Heart left ventricle (tissue), 13 donors: ENCODE measurements around the gene HSF5.

ENCODE experiments used
- POLR2A ChIP-seq, 2 donors: fragments of 450-650 bp; IDR thresholded peaks; one replicate each; pipeline ENCODE4 v1.6.1; 2017; ENCODE audit warnings: antibody characterized with exemption in 2 of 2, mild to moderate bottlenecking in 2 of 2, moderate library complexity in 2 of 2
- TF ChIP-seq, protein P1 (sequence below), 12 donors: fragments of 200-600 bp; sonication (generic) in 4 of 12; IDR thresholded peaks; one replicate each; pipeline versions ENCODE4 v1.5.0 to v1.8.0; 2018 to 2022; ENCODE audit warnings: antibody characterized with exemption in 12 of 12, mild to moderate bottlenecking in 5 of 12
- donor health status: ischemic (EF 13 %, LVEDD 7.1; RV severe dilation, severe dysfunction).
- donor health status: DM: no; HTN: yes; CAD: no.
- donor health status: DM: no; HTN: no; CAD: no.
- donor health status: ischemic (EF 25% LVEDD 6.9; RV normal size, moderate dysfunction).
- donor health status: ischemic (EF 25% LVEDD 5.7; RV mildly dilated, moderate dysfunction).
- donor health status: ischemic (EF 35%, LVEDD 5.7; RV mildly dilated, moderate dysfunction).
- donor health status: nonischemic (EF 11% LVEDD 7.7; RV severe dilation, severe dysfunction).
- donor health status: DM: yes; HTN: yes; CAD: no.
- donor health status: PGD.
- donor health status: ischemic (EF 29% LVEDD 5.4; RV normal size, mild dysfunction).
- donor health status: nonischemic (EF 23%, LVEDD 6.1; RV moderate dilation, normal function).

GRCh38 chr17:58416396-58416795 is 71.8 kb downstream of the HSF5 start:
- TF ChIP-seq, protein P1, sequence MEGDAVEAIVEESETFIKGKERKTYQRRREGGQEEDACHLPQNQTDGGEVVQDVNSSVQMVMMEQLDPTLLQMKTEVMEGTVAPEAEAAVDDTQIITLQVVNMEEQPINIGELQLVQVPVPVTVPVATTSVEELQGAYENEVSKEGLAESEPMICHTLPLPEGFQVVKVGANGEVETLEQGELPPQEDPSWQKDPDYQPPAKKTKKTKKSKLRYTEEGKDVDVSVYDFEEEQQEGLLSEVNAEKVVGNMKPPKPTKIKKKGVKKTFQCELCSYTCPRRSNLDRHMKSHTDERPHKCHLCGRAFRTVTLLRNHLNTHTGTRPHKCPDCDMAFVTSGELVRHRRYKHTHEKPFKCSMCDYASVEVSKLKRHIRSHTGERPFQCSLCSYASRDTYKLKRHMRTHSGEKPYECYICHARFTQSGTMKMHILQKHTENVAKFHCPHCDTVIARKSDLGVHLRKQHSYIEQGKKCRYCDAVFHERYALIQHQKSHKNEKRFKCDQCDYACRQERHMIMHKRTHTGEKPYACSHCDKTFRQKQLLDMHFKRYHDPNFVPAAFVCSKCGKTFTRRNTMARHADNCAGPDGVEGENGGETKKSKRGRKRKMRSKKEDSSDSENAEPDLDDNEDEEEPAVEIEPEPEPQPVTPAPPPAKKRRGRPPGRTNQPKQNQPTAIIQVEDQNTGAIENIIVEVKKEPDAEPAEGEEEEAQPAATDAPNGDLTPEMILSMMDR (IDR thresholded peaks at IDR 0.05): no peak
- TF ChIP-seq POLR2A (IDR thresholded peaks at IDR 0.05): no peak
